B cell (primary cell): ENCODE results near the gene FAIM2. TPM values are rescaled to one million over a fixed set of nuclear protein-coding genes. Genes with fewer than 3 reads are reported as not detected.

Source experiments
- ATAC-seq: fragments of 200-7000 bp; cut with Tn5 transposase; one replicate; pipeline ENCODE4 v1.10.0; 2021; ENCODE audit warnings: low read depth, mild to moderate bottlenecking, moderate number of reproducible peaks, moderate library complexity
- CTCF ChIA-PET: fragments of 350-600 bp; sonication (Branson Sonifier 250); formaldehyde crosslinking; loops from one replicate; lab custom pipeline; 2021; ENCODE audit warnings: antibody characterized with exemption, inconsistent platforms; lab: Charles Lee
- POLR2A ChIA-PET: fragments of 350-600 bp; sonication (Branson Sonifier 250); formaldehyde crosslinking; loops from one replicate; lab custom pipeline; 2021; ENCODE audit warnings: antibody characterized with exemption; lab: Charles Lee
- DNase-seq: peaks from one replicate; pipeline ENCODE4 v3.0.0; 2013
- H2AFZ ChIP-seq: 2 replicates; pipeline ENCODE4 v1.6.1; 2012; ENCODE audit warnings: mild to moderate bottlenecking, low read depth, low read length; ENCODE audit not compliant: insufficient read depth, poor library complexity, severe bottlenecking
- H3K27ac ChIP-seq, 2 donors: 1 replicate in 1 of 2; 2 replicates in 1 of 2; pipeline ENCODE4 v1.5.1; 2012 to 2013; ENCODE audit warnings: low read length in 2 of 2, mild to moderate bottlenecking in 2 of 2, moderate library complexity in 1 of 2
- H3K27me3 ChIP-seq, 4 experiments: fragments of 200-600 bp in 1 of 4; sonication (generic) in 1 of 4; replicated peaks in 1 of 4; 1 replicate in 2 of 4; 2 replicates in 2 of 4; pipeline versions ENCODE4 v1.6.1 to v1.7.0; 2013 to 2016; ENCODE audit warnings: low read length in 3 of 4, mild to moderate bottlenecking in 2 of 4, mixed read lengths in 1 of 4, moderate library complexity in 1 of 4; ENCODE audit not compliant: insufficient read depth in 4 of 4, control insufficient read depth in 3 of 4; ENCODE audit errors: control extremely low read depth in 1 of 4
- H3K36me3 ChIP-seq, 2 experiments: replicated peaks in 1 of 2; 1 replicate in 1 of 2; 2 replicates in 1 of 2; pipeline versions ENCODE4 v1.6.1 to v1.7.1; 2013; ENCODE audit warnings: low read length in 1 of 2; ENCODE audit not compliant: insufficient read depth in 2 of 2, control insufficient read depth in 1 of 2; ENCODE audit errors: control extremely low read depth in 1 of 2, extremely low read depth in 1 of 2
- H3K4me1 ChIP-seq, 2 donors: fragments of 200-600 bp in 1 of 2; sonication (generic) in 1 of 2; 1 replicate in 1 of 2; 2 replicates in 1 of 2; pipeline versions ENCODE4 v1.5.1 to v1.6.1; 2013 to 2017; ENCODE audit warnings: low read length in 2 of 2; ENCODE audit not compliant: control insufficient read depth in 2 of 2, insufficient read depth in 2 of 2
- H3K4me2 ChIP-seq: replicated peaks from 2 replicates; pipeline ENCODE3; 2012; ENCODE audit warnings: mild to moderate bottlenecking, low read depth, low read length; ENCODE audit not compliant: poor library complexity, severe bottlenecking
- H3K4me3 ChIP-seq, 5 experiments: fragments of 200-600 bp in 1 of 5; sonication (generic) in 1 of 5; 1 replicate in 3 of 5; 2 replicates in 2 of 5; pipeline versions ENCODE4 v1.5.1 to v1.7.0; 2011 to 2016; ENCODE audit warnings: low read length in 4 of 5, mild to moderate bottlenecking in 4 of 5, low read depth in 2 of 5, control low read depth in 1 of 5, moderate library complexity in 1 of 5; ENCODE audit not compliant: insufficient read depth in 1 of 5; ENCODE audit errors: control extremely low read depth in 1 of 5, extremely low read depth in 1 of 5
- H3K79me2 ChIP-seq: fragments of 200-600 bp; sonication (generic); one replicate; pipeline ENCODE4 v1.6.0; 2016; ENCODE audit warnings: low read length; ENCODE audit not compliant: control insufficient read depth, insufficient read depth
- H3K9ac ChIP-seq: fragments of 200-600 bp; sonication (generic); 2 replicates; pipeline ENCODE4 v1.6.1; 2017; ENCODE audit warnings: mild to moderate bottlenecking, low read length, moderate library complexity
- H3K9me3 ChIP-seq, 3 donors: one replicate each; pipeline versions ENCODE4 v1.6.1 to v1.7.1; 2013; ENCODE audit warnings: low read length in 2 of 3; ENCODE audit not compliant: control insufficient read depth in 2 of 3, insufficient read depth in 1 of 3; ENCODE audit errors: control extremely low read depth in 1 of 3
- H4K20me1 ChIP-seq: 2 replicates; pipeline ENCODE4 v1.6.0; 2012; ENCODE audit warnings: mild to moderate bottlenecking, low read length; ENCODE audit not compliant: insufficient read depth, control insufficient read depth, poor library complexity, severe bottlenecking
- H3K27ac Mint-ChIP-seq: one replicate; pipeline ENCODE4 v1.8.0; 2021; ENCODE audit warnings: mixed read lengths
- H3K27me3 Mint-ChIP-seq: one replicate; pipeline ENCODE4 v1.8.0; 2021; ENCODE audit warnings: mixed read lengths
- H3K4me1 Mint-ChIP-seq: one replicate; pipeline ENCODE4 v1.8.0; 2021; ENCODE audit warnings: mixed read lengths
- H3K4me3 Mint-ChIP-seq: one replicate; pipeline ENCODE4 v1.8.0; 2021; ENCODE audit warnings: mixed read lengths
- H3K9me3 Mint-ChIP-seq: one replicate; pipeline ENCODE4 v1.8.0; 2022; ENCODE audit warnings: mixed read lengths; ENCODE audit not compliant: insufficient read depth
- EZH2 ChIP-seq: IDR thresholded peaks from 2 replicates; pipeline ENCODE4 v1.6.1; 2012; ENCODE audit warnings: borderline replicate concordance, low read depth, mild to moderate bottlenecking, moderate library complexity, low read length; ENCODE audit not compliant: insufficient read depth, poor library complexity, severe bottlenecking
- WGBS: methylation state at CpG from one replicate; pipeline ENCODE4 v1.1.5; 2013; ENCODE audit warnings: missing lambda C conversion rate; ENCODE audit not compliant: insufficient coverage; 5-methylcytosine and 5-hydroxymethylcytosine counted together
- intact Hi-C: fragments of 100-400 bp; cut with micrococcal nuclease; formaldehyde crosslinking; loops from one replicate; pipeline ENCODE4 v1.10.0; 2022
- polyA plus RNA-seq: library from polyadenylated mRNA; depleted of rRNA; stranded (reverse); fragments of >200 nt; gene quantifications from 2 replicates; pipeline ENCODE4 v1.2.3, GENCODE V29; 2012
- total RNA-seq, 2 donors: library from RNA; stranded (reverse); fragments of 120-200 nt in 1 of 2; gene quantifications; 1 replicate in 1 of 2; 2 replicates in 1 of 2; pipeline versions ENCODE4 v1.2.3 to v1.2.4, GENCODE V29; 2013 to 2022
- TF ChIP-seq, protein P1 (sequence below): fragments of 200-600 bp; IDR thresholded peaks from one replicate; pipeline ENCODE4 v1.8.0; 2022; ENCODE audit warnings: antibody characterized with exemption, mild to moderate bottlenecking

The FAIM2 gene
- total and polyA plus RNA-seq, 2 donors (not counting 1 experiment from before 2014, with no cell fraction given), result not detected

DNA sequence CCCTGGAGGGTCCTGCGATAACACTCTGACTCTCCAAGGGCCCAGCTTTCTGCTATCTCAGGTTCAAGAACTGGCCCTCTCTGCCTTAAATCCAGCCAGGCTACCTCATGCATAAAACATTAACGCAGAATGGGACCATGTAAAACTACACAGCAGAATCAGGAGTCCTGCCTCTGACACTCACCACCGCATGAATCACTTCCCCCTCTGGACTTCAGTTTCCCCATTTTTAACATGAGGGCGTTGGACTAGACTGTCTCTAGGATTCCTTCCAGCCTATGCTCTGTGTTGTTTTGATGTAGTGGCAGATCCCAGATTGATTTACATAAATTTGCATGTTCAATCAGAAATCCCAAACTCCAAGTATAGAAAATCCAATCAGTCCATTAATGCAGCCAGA, 78.8 kb downstream of the FAIM2 start:
- H3K27me3 ChIP-seq, result no peaks in the 10 kb centered on the region
- H3K9me3 ChIP-seq, result no peaks in the 10 kb centered on the region
- H3K36me3 ChIP-seq, result no peaks in the 10 kb centered on the region
- ChIA-PET CTCF (interaction anchor here (2.2 kb wide), 1 partner anchor 47 kb away, joined by 7 read pairs; no protein-coding TSS in a partner anchor), POLR2A (no interaction called here)
- no peak overlapping the region for H3K27ac ChIP-seq
- H3K4me1 ChIP-seq, result peaks cover 36 to 39% of the 10 kb centered on the region in 2 donors
- peaks cover 7% of the 10 kb centered on the region for H4K20me1 ChIP-seq
- no peak overlapping the region for H3K4me3 ChIP-seq
- peaks cover 40% of the 10 kb centered on the region for H3K79me2 ChIP-seq
- Mint-ChIP-seq H3K27ac (peak overlapping the region; percentile 48), H3K4me3 (no peak overlapping the region), H3K4me1 (peaks cover 49% of the 10 kb centered on the region), H3K27me3 (no peaks in the 10 kb centered on the region), H3K9me3 (no peaks in the 10 kb centered on the region)
- TF ChIP-seq EZH2, result no peak
- TF ChIP-seq, protein P1, sequence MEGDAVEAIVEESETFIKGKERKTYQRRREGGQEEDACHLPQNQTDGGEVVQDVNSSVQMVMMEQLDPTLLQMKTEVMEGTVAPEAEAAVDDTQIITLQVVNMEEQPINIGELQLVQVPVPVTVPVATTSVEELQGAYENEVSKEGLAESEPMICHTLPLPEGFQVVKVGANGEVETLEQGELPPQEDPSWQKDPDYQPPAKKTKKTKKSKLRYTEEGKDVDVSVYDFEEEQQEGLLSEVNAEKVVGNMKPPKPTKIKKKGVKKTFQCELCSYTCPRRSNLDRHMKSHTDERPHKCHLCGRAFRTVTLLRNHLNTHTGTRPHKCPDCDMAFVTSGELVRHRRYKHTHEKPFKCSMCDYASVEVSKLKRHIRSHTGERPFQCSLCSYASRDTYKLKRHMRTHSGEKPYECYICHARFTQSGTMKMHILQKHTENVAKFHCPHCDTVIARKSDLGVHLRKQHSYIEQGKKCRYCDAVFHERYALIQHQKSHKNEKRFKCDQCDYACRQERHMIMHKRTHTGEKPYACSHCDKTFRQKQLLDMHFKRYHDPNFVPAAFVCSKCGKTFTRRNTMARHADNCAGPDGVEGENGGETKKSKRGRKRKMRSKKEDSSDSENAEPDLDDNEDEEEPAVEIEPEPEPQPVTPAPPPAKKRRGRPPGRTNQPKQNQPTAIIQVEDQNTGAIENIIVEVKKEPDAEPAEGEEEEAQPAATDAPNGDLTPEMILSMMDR, result no peak
- no peak overlapping the region for H2AFZ ChIP-seq
- no peak for DNase-seq
- H3K9ac ChIP-seq, result no peak overlapping the region
- 65% methylated on average over 2 of the region's 4 CpGs for WGBS
- ATAC-seq, result no peak
- intact Hi-C loops, result loop anchor here (5.0 kb wide), 2 partner anchors 183 to 258 kb away; partner anchors contain the start of gene MCRS1
- peak overlapping the region; percentile 22 for H3K4me2 ChIP-seq

DNA sequence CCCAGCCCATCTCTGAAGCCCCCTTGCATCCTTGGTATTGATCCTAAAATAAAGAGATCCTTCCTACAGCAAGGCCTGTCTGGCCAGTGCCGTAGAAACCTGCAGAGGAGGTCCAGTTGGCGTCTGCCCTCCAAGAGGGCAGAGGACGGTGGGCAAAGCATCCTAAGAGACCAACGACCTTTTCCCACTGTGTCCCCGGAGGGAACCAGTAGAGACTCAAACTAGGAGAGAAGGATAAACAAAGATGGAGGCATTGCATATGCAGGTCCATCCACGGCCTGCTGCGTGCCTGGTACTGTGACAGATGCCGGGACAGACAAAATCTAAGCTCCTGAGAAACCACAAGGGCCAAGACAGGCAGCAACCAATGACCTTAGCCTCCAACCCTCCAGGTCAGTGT, 79.3 kb downstream of the FAIM2 start:
- ATAC-seq (no peak), DNase-seq (no peak)
- POLR2A ChIA-PET, result no interaction called here
- no peak overlapping the region for H3K4me2 ChIP-seq
- no peaks in the 10 kb centered on the region for H3K9me3 Mint-ChIP-seq
- no peak overlapping the region for H3K27ac Mint-ChIP-seq
- H3K9me3 ChIP-seq, result no peaks in the 10 kb centered on the region
- no peak overlapping the region for H3K9ac ChIP-seq
- intact Hi-C loops, result no loop called here
- H3K4me1 Mint-ChIP-seq, result peaks cover 52% of the 10 kb centered on the region
- TF ChIP-seq, protein P1, result no peak
- no peak for TF ChIP-seq EZH2
- H3K27me3 Mint-ChIP-seq, result no peaks in the 10 kb centered on the region
- H4K20me1 ChIP-seq, result peaks cover 7% of the 10 kb centered on the region
- no peak overlapping the region for H3K4me3 ChIP-seq
- no peak overlapping the region for H3K4me3 Mint-ChIP-seq
- no peaks in the 10 kb centered on the region for H3K36me3 ChIP-seq
- no peaks in the 10 kb centered on the region for H3K27me3 ChIP-seq
- H2AFZ ChIP-seq, result no peak overlapping the region
- WGBS, result 95% methylated on average over 7 of the region's 8 CpGs
- H3K79me2 ChIP-seq, result peaks cover 41% of the 10 kb centered on the region
- no peak overlapping the region for H3K27ac ChIP-seq
- H3K4me1 ChIP-seq, result peaks cover 36 to 39% of the 10 kb centered on the region in 2 donors
- CTCF ChIA-PET, result interaction anchor here (2.2 kb wide), 1 partner anchor 47 kb away, joined by 7 read pairs; no protein-coding TSS in a partner anchor
